ENCODE measurements around the gene AIG1. TPM values are rescaled to one million over a fixed set of nuclear protein-coding genes. Genes with fewer than 3 reads are reported as not detected.
"Not testable (repeated sequence)": the region's sequence is repeated elsewhere in the genome, so short reads cannot be mapped to it uniquely, and the experiment has no call there.

The AIG1 gene
- total RNA-seq, 1 experiment from 2014 or later: 2.2 TPM

GRCh38 chr6:143087335-143087734 lies 26.6 kb downstream of the AIG1 start:
- H3K36me3 ChIP-seq (ENCODE audit: insufficient read depth, low read length, poor library complexity, severe bottlenecking); H3K4me1 ChIP-seq (ENCODE audit: insufficient read depth, low read length, poor library complexity, severe bottlenecking); H3K4me3 ChIP-seq (ENCODE audit: low read depth, low read length, poor library complexity, severe bottlenecking); intact Hi-C loops (cut with micrococcal nuclease; ENCODE audit: unreplicated experiment); DNase-seq (ENCODE audit: low spot score); H3K9me3 ChIP-seq (ENCODE audit: low read depth, low read length, poor library complexity, severe bottlenecking); H3K27me3 ChIP-seq (replicated peaks; ENCODE audit: insufficient read depth, low read depth, low read length, poor library complexity); POLR2A ChIA-PET (ENCODE audit: low non-redundant PET); BruUV-seq (replicated peaks); H3K27ac ChIP-seq (ENCODE audit: low read depth, low read length, poor library complexity, severe bottlenecking); CTCF ChIA-PET: not testable (repeated sequence)

GRCh38 chr6:143087856-143088255 lies 27.2 kb downstream of the AIG1 start:
- BruUV-seq (replicated peaks): no TSS peak
- no peak for TF ChIP-seq CTCF (conservative IDR thresholded peaks at IDR 0.05; ENCODE audit: low read depth, low read length)
- TF ChIP-seq EZH2 (IDR thresholded peaks at IDR 0.05; ENCODE audit: borderline replicate concordance, low read depth, low read length, poor library complexity, severe bottlenecking): no peak
- Histone ChIP-seq H3K4me1 (ENCODE audit: insufficient read depth, low read length, poor library complexity, severe bottlenecking) (no peaks in the 10 kb centered on the region), H3K27me3 (replicated peaks; ENCODE audit: insufficient read depth, low read depth, low read length, poor library complexity) (no peaks in the 10 kb centered on the region), H3K9me3 (ENCODE audit: low read depth, low read length, poor library complexity, severe bottlenecking) (no peaks in the 10 kb centered on the region), H3K4me3 (ENCODE audit: low read depth, low read length, poor library complexity, severe bottlenecking) (no peak overlapping the region), H3K27ac (ENCODE audit: low read depth, low read length, poor library complexity, severe bottlenecking) (no peak overlapping the region), H3K36me3 (ENCODE audit: insufficient read depth, low read length, poor library complexity, severe bottlenecking) (no peaks in the 10 kb centered on the region)
- ChIA-PET POLR2A (ENCODE audit: low non-redundant PET) (no interaction called here), CTCF (no interaction called here)
- intact Hi-C loops (cut with micrococcal nuclease; ENCODE audit: unreplicated experiment): no loop called here
- DNase-seq (ENCODE audit: low spot score): no peak

- Histone ChIP-seq H3K27me3 (replicated peaks; ENCODE audit: insufficient read depth, low read depth, low read length, poor library complexity) (no peaks in the 10 kb centered on the region), H3K4me1 (ENCODE audit: insufficient read depth, low read length, poor library complexity, severe bottlenecking) (no peaks in the 10 kb centered on the region), H3K27ac (ENCODE audit: low read depth, low read length, poor library complexity, severe bottlenecking) (no peak overlapping the region), H3K4me3 (ENCODE audit: low read depth, low read length, poor library complexity, severe bottlenecking) (no peak overlapping the region), H3K9me3 (ENCODE audit: low read depth, low read length, poor library complexity, severe bottlenecking) (no peaks in the 10 kb centered on the region), H3K36me3 (ENCODE audit: insufficient read depth, low read length, poor library complexity, severe bottlenecking) (no peaks in the 10 kb centered on the region)
- POLR2A ChIA-PET (ENCODE audit: low non-redundant PET): no interaction called here
- CTCF ChIA-PET: no interaction called here
- DNase-seq (ENCODE audit: low spot score): no peak
- TF ChIP-seq CTCF (conservative IDR thresholded peaks at IDR 0.05; ENCODE audit: low read depth, low read length) (no peak), EZH2 (IDR thresholded peaks at IDR 0.05; ENCODE audit: borderline replicate concordance, low read depth, low read length, poor library complexity, severe bottlenecking) (no peak)
- BruUV-seq (replicated peaks): no TSS peak
- intact Hi-C loops (cut with micrococcal nuclease; ENCODE audit: unreplicated experiment): no loop called here
Measured at GRCh38 chr6:143090314-143091044, 29.8 kb downstream of the AIG1 start.

GRCh38 chr6:143092768-143093167 lies 32.1 kb downstream of the AIG1 start:
- DNase-seq (ENCODE audit: low spot score): no peak
- no peak for TF ChIP-seq CTCF (conservative IDR thresholded peaks at IDR 0.05; ENCODE audit: low read depth, low read length)
- TF ChIP-seq EZH2 (IDR thresholded peaks at IDR 0.05; ENCODE audit: borderline replicate concordance, low read depth, low read length, poor library complexity, severe bottlenecking): no peak
- H3K4me1 ChIP-seq (ENCODE audit: insufficient read depth, low read length, poor library complexity, severe bottlenecking): no peaks in the 10 kb centered on the region
- no peaks in the 10 kb centered on the region for H3K9me3 ChIP-seq (ENCODE audit: low read depth, low read length, poor library complexity, severe bottlenecking)
- no peaks in the 10 kb centered on the region for H3K27me3 ChIP-seq (replicated peaks; ENCODE audit: insufficient read depth, low read depth, low read length, poor library complexity)
- H3K27ac ChIP-seq (ENCODE audit: low read depth, low read length, poor library complexity, severe bottlenecking): no peak overlapping the region
- no peaks in the 10 kb centered on the region for H3K36me3 ChIP-seq (ENCODE audit: insufficient read depth, low read length, poor library complexity, severe bottlenecking)
- intact Hi-C loops (cut with micrococcal nuclease; ENCODE audit: unreplicated experiment): no loop called here
- no TSS peak for BruUV-seq (replicated peaks)
- H3K4me3 ChIP-seq (ENCODE audit: low read depth, low read length, poor library complexity, severe bottlenecking): no peak overlapping the region
- ChIA-PET POLR2A (ENCODE audit: low non-redundant PET) (no interaction called here), CTCF (no interaction called here)

All from A673 (cell line).